ENCODE data around the gene PLXNC1. TPM values are rescaled to one million over a fixed set of nuclear protein-coding genes. Genes with fewer than 3 reads are reported as not detected.

The PLXNC1 gene
- polyA plus RNA-seq, 4 donors = 5.3 to 9.6 (median 7.3) TPM

DNA sequence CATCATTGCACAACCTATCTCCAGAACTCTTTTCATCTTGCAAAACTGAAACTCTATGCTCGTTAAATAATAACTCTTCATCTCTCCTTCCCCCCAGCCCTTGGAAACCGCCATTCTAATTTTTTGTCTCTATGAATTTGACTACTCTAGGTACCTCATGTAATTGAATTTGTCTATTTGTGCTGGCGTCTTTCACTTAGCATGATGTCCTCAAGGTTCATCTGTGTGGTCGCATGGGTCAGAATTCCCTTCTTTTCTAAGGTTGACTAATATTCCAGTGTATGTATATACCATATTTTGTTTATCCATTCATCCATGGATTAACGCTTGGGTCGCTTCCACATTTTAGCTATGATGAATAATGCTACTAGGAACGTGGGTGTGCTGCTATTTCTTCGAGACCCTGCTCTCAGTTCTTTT lies 80.1 kb downstream of the PLXNC1 start:
- no peak for DNase-seq (ENCODE audit: low read depth in 4 of 4, low spot score in 2 of 4)

DNA sequence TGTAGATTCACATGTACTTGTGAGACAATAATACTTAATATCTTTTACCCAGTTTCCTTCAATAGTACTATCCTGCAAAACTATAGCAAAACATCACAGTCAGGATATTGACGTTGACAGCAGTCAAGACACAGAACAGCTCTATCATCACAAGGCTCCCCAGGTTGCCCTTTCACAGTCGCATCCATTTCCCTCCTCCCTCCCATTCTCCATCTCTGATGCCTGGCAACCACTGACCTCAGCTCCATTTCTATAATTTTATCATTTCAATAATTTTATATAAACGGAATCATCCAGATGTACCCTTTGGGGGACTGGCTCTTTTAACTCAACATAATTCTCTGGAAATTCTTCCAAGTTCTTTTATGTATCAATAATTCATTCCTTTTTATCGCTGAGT lies 81.5 kb downstream of the PLXNC1 start:
- DNase-seq (ENCODE audit: low read depth in 4 of 4, low spot score in 2 of 4) = no peak

- DNase-seq (ENCODE audit: low read depth in 4 of 4, low spot score in 2 of 4) = no peak
These were observed 82.1 kb downstream of the PLXNC1 start for GRCh38 chr12:94230357-94230905.

- no peak for DNase-seq (ENCODE audit: low read depth in 4 of 4, low spot score in 2 of 4)
These were observed 83.3 kb downstream of the PLXNC1 start for GRCh38 chr12:94231709-94232108.

- DNase-seq (ENCODE audit: low read depth in 4 of 4, low spot score in 2 of 4) = no peak
These were observed 87.5 kb downstream of the PLXNC1 start for GRCh38 chr12:94235848-94236247.

DNA sequence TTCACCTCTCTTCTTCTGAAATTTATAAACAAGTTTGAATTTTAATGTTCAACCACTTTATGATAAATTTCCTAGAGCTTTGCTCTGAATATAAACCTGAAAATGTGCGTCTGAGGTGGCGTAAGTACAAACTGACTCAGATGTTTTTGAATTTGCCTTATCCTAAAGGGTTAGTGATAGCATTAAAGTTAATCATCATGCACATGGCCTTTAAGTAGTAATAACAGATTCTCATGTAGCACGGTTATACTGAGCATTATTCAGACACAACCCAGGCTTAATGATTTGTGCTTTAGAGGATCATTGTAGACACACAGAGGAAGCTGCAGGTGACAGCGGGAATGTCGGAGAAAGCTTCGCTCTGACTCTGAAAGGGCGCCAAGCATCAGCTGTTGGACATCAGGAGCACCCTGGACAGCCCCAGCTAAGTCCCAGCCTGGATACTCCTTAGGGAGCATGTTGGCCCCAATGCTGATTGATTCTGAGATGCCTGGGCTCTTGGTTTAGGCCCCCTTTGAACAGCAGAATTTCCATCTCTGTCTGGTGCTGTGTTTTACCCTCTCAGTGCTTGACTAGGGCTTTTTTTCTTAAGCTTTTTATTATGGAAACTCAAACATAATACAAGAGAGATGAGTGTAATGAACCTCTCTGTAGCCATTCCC lies 91.1 kb downstream of the PLXNC1 start:
- DNase-seq (ENCODE audit: low read depth in 4 of 4, low spot score in 2 of 4) = no peak

DNA sequence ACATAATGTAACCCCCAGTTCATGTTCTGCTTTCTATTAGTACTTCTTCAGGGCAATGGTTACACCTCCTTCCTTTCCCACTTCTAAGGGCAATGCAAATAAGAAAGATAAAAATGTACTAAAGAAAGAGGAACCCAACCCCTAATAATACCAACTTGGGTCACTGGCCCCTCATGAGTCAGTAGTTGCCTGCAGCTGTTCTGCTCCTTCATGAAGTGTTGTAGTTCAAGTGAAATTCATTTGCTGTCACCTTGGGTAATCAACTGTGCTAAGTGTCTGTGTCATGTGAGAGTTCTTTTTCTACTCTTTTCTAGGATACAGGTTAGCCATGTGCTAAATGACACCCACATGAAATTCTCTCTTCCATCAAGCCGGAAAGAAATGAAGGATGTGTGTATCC lies 91.8 kb downstream of the PLXNC1 start:
- no peak for DNase-seq (ENCODE audit: low read depth in 4 of 4, low spot score in 2 of 4)

DNA sequence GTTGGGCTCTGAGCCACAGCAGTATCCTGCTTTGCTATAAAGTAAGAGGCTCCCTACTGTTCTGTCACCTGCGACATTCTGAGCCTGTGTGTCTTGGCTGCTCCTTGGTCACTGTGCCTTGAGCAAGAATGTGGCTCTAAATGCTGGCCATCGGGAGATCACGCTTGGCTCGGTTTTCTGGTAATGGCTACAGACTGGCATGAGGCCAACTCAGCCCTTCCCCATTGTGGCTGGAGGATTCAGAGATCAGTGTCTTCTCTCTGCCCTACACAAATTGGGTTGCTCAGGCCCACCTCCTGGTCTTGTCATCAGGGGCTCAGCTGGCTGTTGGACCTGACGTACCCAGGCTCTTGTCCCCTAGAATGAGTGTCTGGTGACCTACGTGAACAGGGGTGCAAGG lies 94.5 kb downstream of the PLXNC1 start:
- DNase-seq (ENCODE audit: low read depth in 4 of 4, low spot score in 2 of 4) = no peak

- no peak for DNase-seq (ENCODE audit: low read depth in 4 of 4, low spot score in 2 of 4)
These were observed 96.1 kb downstream of the PLXNC1 start for GRCh38 chr12:94244165-94245133.

DNA sequence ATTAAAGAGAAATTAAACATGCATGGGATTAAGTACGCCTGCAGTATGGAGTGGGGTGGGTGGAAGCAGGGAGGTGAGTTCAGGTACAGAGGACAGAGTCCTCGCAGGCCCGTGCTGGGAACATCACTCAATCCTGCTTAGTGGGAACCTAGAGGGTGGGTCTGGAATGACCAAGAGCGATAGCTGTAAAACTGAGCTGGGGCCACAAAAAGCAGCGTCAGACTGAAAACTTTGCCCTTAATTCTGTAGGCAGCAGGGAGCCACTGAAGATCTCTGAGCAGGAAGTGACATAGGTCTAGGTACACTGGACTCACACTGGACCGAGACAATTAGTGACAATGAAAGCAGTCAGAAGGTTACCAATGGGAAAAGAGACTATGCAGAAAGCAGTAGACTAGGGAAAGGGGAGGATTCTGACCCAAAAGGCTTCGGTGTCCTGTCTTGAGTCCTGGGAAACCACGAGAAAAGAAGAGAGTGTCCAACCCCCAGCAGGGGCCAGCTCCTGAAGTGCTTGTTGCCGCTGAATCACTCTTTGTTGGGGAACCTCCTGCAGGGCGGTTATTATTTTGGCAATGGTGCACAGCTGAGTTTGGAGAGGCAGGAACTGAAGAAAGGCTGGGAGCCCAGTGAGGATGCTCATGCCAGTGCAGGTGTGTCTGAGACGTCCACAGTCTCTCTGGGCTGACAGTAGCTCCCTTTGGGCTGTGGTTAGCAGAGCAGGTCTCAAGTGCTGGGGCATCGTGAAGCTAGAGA lies 97.4 kb downstream of the PLXNC1 start:
- DNase-seq (ENCODE audit: low read depth in 4 of 4, low spot score in 2 of 4) = no peak

GRCh38 chr12:94247246-94247645 lies 98.9 kb downstream of the PLXNC1 start:
- DNase-seq (ENCODE audit: low read depth in 4 of 4, low spot score in 2 of 4) = no peak

DNA sequence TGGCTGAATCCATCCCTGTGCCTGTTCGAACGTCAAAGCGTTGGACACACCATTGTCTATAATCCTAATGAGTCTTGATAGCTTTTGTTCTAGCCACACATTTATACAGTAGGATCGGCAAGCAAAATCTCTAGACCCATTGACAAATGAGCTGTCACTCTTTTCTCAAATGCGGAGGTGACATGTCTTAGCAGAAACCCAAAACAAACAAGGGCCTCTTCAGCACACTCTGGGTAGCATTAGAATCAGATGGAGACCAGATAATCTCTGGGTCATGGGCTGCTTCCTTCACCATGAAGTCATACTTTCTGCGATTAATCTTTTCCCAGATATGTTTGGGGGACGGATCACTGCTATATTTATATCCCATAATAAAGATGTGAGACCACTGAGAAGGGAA lies 100.2 kb downstream of the PLXNC1 start:
- no peak for DNase-seq (ENCODE audit: low read depth in 4 of 4, low spot score in 2 of 4)

DNA sequence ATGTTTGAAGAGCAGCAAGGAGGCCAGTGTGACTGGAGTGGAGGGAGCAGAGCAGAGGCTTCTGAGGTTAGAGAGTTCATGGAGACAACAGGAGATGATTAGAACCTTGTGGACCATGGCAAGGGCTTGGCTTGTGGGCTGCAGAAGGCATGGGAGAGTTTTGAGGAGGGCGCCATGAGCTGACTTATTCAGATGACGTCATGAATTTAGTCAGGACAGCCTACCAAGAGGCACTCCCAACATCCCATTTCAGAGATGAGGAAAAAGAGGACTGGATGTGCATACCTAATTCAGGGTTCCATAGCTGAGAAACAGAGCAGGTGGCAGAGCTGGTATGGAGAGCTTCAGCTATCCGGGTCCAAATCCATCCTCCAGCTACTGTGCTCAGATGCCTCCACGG lies 101.8 kb downstream of the PLXNC1 start:
- no peak for DNase-seq (ENCODE audit: low read depth in 4 of 4, low spot score in 2 of 4)

DNA sequence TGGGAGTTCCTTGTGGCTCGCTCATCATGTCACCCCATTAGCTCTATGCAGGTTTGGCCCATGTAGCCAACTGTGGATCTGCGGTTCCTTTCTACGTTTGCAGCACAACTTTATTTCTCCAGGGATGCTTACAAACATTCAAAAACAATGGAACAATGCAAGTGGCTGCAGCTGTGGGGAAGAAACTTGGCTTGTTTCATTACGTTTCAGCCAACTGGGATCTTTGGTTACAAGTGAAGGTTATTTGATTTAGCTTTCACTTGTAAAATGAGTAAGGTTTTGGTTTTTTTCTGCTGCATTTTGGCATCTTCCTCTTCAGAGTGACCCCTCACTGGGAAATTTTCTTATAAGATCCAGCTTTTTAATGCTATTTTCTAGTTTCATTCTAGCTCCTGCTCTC lies 105.9 kb downstream of the PLXNC1 start:
- DNase-seq (ENCODE audit: low read depth in 4 of 4, low spot score in 2 of 4) = no peak

- no peak for DNase-seq (ENCODE audit: low read depth in 4 of 4, low spot score in 2 of 4)
These were observed 106.6 kb downstream of the PLXNC1 start for GRCh38 chr12:94255006-94255405.

DNA sequence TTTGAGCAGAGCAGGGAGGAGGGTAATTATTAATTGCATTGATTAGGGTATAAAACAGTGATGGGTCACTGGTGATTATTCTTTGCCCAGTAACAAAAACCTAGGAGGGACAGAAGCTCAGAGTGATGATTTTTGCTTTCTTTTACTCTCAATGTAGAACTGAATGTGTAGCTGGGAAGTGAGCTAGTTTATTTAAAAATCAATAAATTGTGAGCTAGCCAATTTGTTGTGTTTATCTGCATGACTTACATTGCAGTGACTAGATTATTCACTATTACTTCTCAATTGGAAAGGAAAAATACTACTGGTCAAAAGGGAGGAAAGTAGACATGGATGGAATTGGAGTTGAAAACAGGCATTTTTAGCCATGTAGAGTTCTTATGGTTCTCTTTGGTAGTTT lies 107.1 kb downstream of the PLXNC1 start:
- DNase-seq (ENCODE audit: low read depth in 4 of 4, low spot score in 2 of 4) = no peak

DNA sequence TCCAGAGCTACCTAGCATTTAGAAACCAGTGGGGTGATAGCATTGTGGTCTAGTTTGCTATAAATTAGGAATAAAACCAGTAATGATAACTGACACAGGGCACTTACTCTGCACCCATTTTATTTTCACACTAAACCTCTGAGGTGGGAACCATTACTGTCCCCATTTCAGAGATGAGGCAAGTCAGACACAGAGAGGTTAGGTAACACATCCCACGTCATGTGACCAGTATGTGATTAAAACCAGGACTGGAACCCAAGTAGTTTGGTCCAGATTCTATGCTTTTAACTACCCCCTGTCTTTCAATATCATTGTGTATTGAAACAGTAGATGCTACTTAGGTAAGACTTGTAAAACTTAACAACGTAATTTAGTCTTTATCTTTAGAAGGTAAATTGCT lies 110.2 kb downstream of the PLXNC1 start:
- DNase-seq (ENCODE audit: low read depth in 4 of 4, low spot score in 2 of 4) = no peak

- no peak for DNase-seq (ENCODE audit: low read depth in 4 of 4, low spot score in 2 of 4)
These were observed 111.6 kb downstream of the PLXNC1 start for GRCh38 chr12:94260017-94260416.

GRCh38 chr12:94260717-94261116 lies 112.3 kb downstream of the PLXNC1 start:
- DNase-seq (ENCODE audit: low read depth in 4 of 4, low spot score in 2 of 4) = no peak

DNA sequence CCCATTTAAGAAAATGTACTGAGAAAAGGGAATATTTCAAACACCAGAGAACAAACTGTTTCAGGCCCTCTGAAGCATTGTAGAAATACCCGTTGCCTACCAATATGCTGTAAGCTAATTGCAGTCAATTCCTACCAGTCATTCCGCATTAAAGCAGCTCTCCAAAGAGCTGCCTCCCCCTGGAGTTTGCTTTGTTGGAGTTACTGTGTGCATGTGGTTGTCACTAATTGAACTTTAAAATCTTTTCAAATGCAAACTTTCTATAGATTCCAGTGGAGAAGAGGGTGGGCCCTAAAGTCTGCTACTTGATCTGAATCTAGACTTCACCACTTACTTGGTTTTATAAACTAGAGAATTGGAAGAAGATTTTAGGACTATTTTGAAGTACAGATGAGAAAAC lies 112.7 kb downstream of the PLXNC1 start:
- DNase-seq (ENCODE audit: low read depth in 4 of 4, low spot score in 2 of 4) = no peak

- peak in 1 of 4 donors; percentile 26 for DNase-seq (ENCODE audit: low read depth in 4 of 4, low spot score in 2 of 4)
These were observed 113.4 kb downstream of the PLXNC1 start for GRCh38 chr12:94261786-94262185.
